Activated naive CD8-positive, alpha-beta T cell (primary cell): ENCODE data around the gene RUVBL1.

Source experiments
- H3K27ac Mint-ChIP-seq: one replicate; pipeline ENCODE4 v1.8.0; 2021; ENCODE audit warnings: mixed read lengths
- H3K27me3 Mint-ChIP-seq: one replicate; pipeline ENCODE4 v1.8.0; 2021; ENCODE audit warnings: mixed read lengths
- H3K36me3 Mint-ChIP-seq: one replicate; pipeline ENCODE4 v1.8.0; 2021; ENCODE audit warnings: mixed read lengths
- H3K4me1 Mint-ChIP-seq: one replicate; pipeline ENCODE4 v1.8.0; 2021; ENCODE audit warnings: low read depth, mixed read lengths
- H3K4me3 Mint-ChIP-seq: one replicate; pipeline ENCODE4 v1.8.0; 2021; ENCODE audit warnings: mild to moderate bottlenecking, mixed read lengths
- H3K9me3 Mint-ChIP-seq: one replicate; pipeline ENCODE4 v1.8.0; 2021; ENCODE audit warnings: low read depth, mixed read lengths

The RUVBL1 gene

GRCh38 chr3:128111147-128111546 is 12.5 kb downstream of the RUVBL1 start:
- Mint-ChIP-seq H3K27ac (peak overlapping the region; percentile 88), H3K9me3 (peaks cover 3% of the 10 kb centered on the region), H3K4me1 (peaks cover 47% of the 10 kb centered on the region), H3K27me3 (no peaks in the 10 kb centered on the region), H3K4me3 (peak overlapping the region; percentile 25), H3K36me3 (peaks cover 37% of the 10 kb centered on the region)

GRCh38 chr3:128107834-128108233 is 15.8 kb downstream of the RUVBL1 start:
- no peaks in the 10 kb centered on the region for H3K9me3 Mint-ChIP-seq
- no peak overlapping the region for H3K27ac Mint-ChIP-seq
- H3K27me3 Mint-ChIP-seq: no peaks in the 10 kb centered on the region
- no peak overlapping the region for H3K4me3 Mint-ChIP-seq
- H3K4me1 Mint-ChIP-seq: peaks cover 21% of the 10 kb centered on the region
- H3K36me3 Mint-ChIP-seq: peaks cover 22% of the 10 kb centered on the region

GRCh38 chr3:128103136-128103676 is 20.4 kb downstream of the RUVBL1 start:
- H3K9me3 Mint-ChIP-seq: no peaks in the 10 kb centered on the region
- peaks cover 7% of the 10 kb centered on the region for H3K36me3 Mint-ChIP-seq
- no peak overlapping the region for H3K27ac Mint-ChIP-seq
- peaks cover 4% of the 10 kb centered on the region for H3K4me1 Mint-ChIP-seq
- H3K27me3 Mint-ChIP-seq: no peaks in the 10 kb centered on the region
- H3K4me3 Mint-ChIP-seq: no peak overlapping the region

- H3K36me3 Mint-ChIP-seq: peaks cover 3% of the 10 kb centered on the region
- no peaks in the 10 kb centered on the region for H3K27me3 Mint-ChIP-seq
- H3K4me3 Mint-ChIP-seq: no peak overlapping the region
- H3K27ac Mint-ChIP-seq: no peak overlapping the region
- no peaks in the 10 kb centered on the region for H3K9me3 Mint-ChIP-seq
- no peaks in the 10 kb centered on the region for H3K4me1 Mint-ChIP-seq
These were observed 23.0 kb downstream of the RUVBL1 start for GRCh38 chr3:128100638-128101037.

- Mint-ChIP-seq H3K4me1 (peaks cover 3% of the 10 kb centered on the region), H3K36me3 (peaks cover 3% of the 10 kb centered on the region), H3K27ac (no peak overlapping the region), H3K4me3 (no peak overlapping the region), H3K27me3 (no peaks in the 10 kb centered on the region), H3K9me3 (no peaks in the 10 kb centered on the region)
These were observed 23.5 kb downstream of the RUVBL1 start for GRCh38 chr3:128100161-128100560.

- peaks cover 10% of the 10 kb centered on the region for H3K4me1 Mint-ChIP-seq
- H3K27ac Mint-ChIP-seq: no peak overlapping the region
- H3K36me3 Mint-ChIP-seq: peaks cover 6% of the 10 kb centered on the region
- H3K9me3 Mint-ChIP-seq: no peaks in the 10 kb centered on the region
- H3K27me3 Mint-ChIP-seq: no peaks in the 10 kb centered on the region
- no peak overlapping the region for H3K4me3 Mint-ChIP-seq
These were observed 25.4 kb downstream of the RUVBL1 start for GRCh38 chr3:128098234-128098633.

- H3K27ac Mint-ChIP-seq: peak overlapping the region; percentile 6
- peaks cover 6% of the 10 kb centered on the region for H3K36me3 Mint-ChIP-seq
- peaks cover 10% of the 10 kb centered on the region for H3K4me1 Mint-ChIP-seq
- no peak overlapping the region for H3K4me3 Mint-ChIP-seq
- H3K27me3 Mint-ChIP-seq: no peaks in the 10 kb centered on the region
- H3K9me3 Mint-ChIP-seq: no peaks in the 10 kb centered on the region
These were observed 28.3 kb downstream of the RUVBL1 start for GRCh38 chr3:128095222-128095703.

- H3K27me3 Mint-ChIP-seq: no peaks in the 10 kb centered on the region
- H3K4me1 Mint-ChIP-seq: peaks cover 10% of the 10 kb centered on the region
- H3K9me3 Mint-ChIP-seq: no peaks in the 10 kb centered on the region
- no peak overlapping the region for H3K27ac Mint-ChIP-seq
- peaks cover 6% of the 10 kb centered on the region for H3K36me3 Mint-ChIP-seq
- H3K4me3 Mint-ChIP-seq: no peak overlapping the region
These were observed 29.1 kb downstream of the RUVBL1 start for GRCh38 chr3:128094295-128095151.

- peaks cover 10% of the 10 kb centered on the region for H3K36me3 Mint-ChIP-seq
- H3K4me3 Mint-ChIP-seq: no peak overlapping the region
- no peak overlapping the region for H3K27ac Mint-ChIP-seq
- peaks cover 10% of the 10 kb centered on the region for H3K4me1 Mint-ChIP-seq
- no peaks in the 10 kb centered on the region for H3K27me3 Mint-ChIP-seq
- no peaks in the 10 kb centered on the region for H3K9me3 Mint-ChIP-seq
These were observed 32.0 kb downstream of the RUVBL1 start for GRCh38 chr3:128091586-128091985.

- no peak overlapping the region for H3K4me3 Mint-ChIP-seq
- no peak overlapping the region for H3K27ac Mint-ChIP-seq
- H3K27me3 Mint-ChIP-seq: no peaks in the 10 kb centered on the region
- no peaks in the 10 kb centered on the region for H3K4me1 Mint-ChIP-seq
- H3K9me3 Mint-ChIP-seq: no peaks in the 10 kb centered on the region
- peaks cover 13% of the 10 kb centered on the region for H3K36me3 Mint-ChIP-seq
These were observed 34.5 kb downstream of the RUVBL1 start for GRCh38 chr3:128089135-128089534.

- no peak overlapping the region for H3K4me3 Mint-ChIP-seq
- no peaks in the 10 kb centered on the region for H3K27me3 Mint-ChIP-seq
- H3K4me1 Mint-ChIP-seq: no peaks in the 10 kb centered on the region
- no peak overlapping the region for H3K27ac Mint-ChIP-seq
- peaks cover 20% of the 10 kb centered on the region for H3K36me3 Mint-ChIP-seq
- no peaks in the 10 kb centered on the region for H3K9me3 Mint-ChIP-seq
These were observed 39.0 kb downstream of the RUVBL1 start for GRCh38 chr3:128084675-128085021.

- no peaks in the 10 kb centered on the region for H3K4me1 Mint-ChIP-seq
- H3K4me3 Mint-ChIP-seq: no peak overlapping the region
- H3K27ac Mint-ChIP-seq: no peak overlapping the region
- H3K36me3 Mint-ChIP-seq: peaks cover 20% of the 10 kb centered on the region
- H3K9me3 Mint-ChIP-seq: no peaks in the 10 kb centered on the region
- H3K27me3 Mint-ChIP-seq: no peaks in the 10 kb centered on the region
These were observed 39.5 kb downstream of the RUVBL1 start for GRCh38 chr3:128083980-128084674.

GRCh38 chr3:128083396-128083795 is 40.2 kb downstream of the RUVBL1 start:
- Mint-ChIP-seq H3K9me3 (no peaks in the 10 kb centered on the region), H3K36me3 (peaks cover 24% of the 10 kb centered on the region)

GRCh38 chr3:128082546-128082945 is 41.1 kb downstream of the RUVBL1 start:
- Mint-ChIP-seq H3K9me3 (no peaks in the 10 kb centered on the region), H3K4me3 (no peak overlapping the region), H3K36me3 (peaks cover 27% of the 10 kb centered on the region), H3K27ac (no peak overlapping the region), H3K4me1 (no peaks in the 10 kb centered on the region), H3K27me3 (no peaks in the 10 kb centered on the region)

More at GRCh38 chr3:128083396-128083795, 40.2 kb downstream of the RUVBL1 start:
- Mint-ChIP-seq H3K27me3 (no peaks in the 10 kb centered on the region), H3K4me1 (no peaks in the 10 kb centered on the region), H3K4me3 (no peak overlapping the region), H3K27ac (no peak overlapping the region)

GRCh38 chr3:128081846-128082245 is 41.8 kb downstream of the RUVBL1 start:
- Mint-ChIP-seq H3K27ac (no peak overlapping the region), H3K36me3 (peaks cover 23% of the 10 kb centered on the region)

More at GRCh38 chr3:128081846-128082245, 41.8 kb downstream of the RUVBL1 start:
- Mint-ChIP-seq H3K9me3 (no peaks in the 10 kb centered on the region), H3K4me3 (no peak overlapping the region), H3K4me1 (no peaks in the 10 kb centered on the region), H3K27me3 (no peaks in the 10 kb centered on the region)
